ENCODE results near the gene RELL1.
"Not testable (repeated sequence)": the region's sequence is repeated elsewhere in the genome, so short reads cannot be mapped to it uniquely, and the experiment has no call there.

The RELL1 gene

GRCh38 chr4:37693450-37694190 is 7.4 kb upstream of the RELL1 start:
- no peak for DNase-seq (ENCODE audit: low read depth in 2 of 2, low spot score in 1 of 2)

DNA sequence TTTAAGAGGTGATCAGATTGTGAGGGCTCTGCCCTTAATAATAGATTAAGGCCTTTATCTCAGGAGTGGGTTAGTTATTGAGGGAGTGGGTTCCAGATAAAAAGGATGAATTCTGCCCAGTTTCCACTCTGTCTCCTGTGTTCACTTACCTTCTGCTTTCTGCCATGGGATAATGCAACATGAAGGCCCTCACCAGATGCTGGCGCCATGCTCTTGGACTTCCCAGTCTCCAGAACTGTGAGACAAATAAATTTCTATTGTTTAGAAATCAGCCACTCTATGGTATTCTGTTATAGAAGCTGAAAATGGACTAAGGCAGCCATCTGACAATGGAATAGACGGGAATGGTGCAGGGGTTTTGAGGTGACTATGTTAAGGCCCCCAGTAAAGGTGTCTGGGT is 6.9 kb upstream of the RELL1 start:
- DNase-seq (ENCODE audit: low read depth in 2 of 2, low spot score in 1 of 2), result no peak

DNA sequence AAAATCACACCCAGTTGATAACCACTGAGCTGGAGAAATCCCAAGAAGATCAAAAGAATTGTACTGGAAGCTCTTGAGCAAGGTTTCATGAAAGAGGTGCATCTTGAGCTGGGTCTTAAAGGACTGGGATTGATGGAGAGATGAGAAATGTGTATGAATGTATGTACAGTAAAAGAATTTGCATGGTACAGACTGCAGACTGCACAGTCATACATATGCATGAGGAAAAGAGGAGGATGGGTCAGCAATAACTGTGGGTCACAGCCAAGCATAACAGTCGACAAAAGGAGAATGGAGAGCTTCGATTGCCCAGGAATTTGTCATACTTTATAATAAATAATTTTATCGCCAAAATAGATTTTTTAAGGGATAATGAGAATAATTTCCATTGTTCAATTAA is 4.8 kb upstream of the RELL1 start:
- DNase-seq (ENCODE audit: low read depth in 2 of 2, low spot score in 1 of 2), result no peak

DNA sequence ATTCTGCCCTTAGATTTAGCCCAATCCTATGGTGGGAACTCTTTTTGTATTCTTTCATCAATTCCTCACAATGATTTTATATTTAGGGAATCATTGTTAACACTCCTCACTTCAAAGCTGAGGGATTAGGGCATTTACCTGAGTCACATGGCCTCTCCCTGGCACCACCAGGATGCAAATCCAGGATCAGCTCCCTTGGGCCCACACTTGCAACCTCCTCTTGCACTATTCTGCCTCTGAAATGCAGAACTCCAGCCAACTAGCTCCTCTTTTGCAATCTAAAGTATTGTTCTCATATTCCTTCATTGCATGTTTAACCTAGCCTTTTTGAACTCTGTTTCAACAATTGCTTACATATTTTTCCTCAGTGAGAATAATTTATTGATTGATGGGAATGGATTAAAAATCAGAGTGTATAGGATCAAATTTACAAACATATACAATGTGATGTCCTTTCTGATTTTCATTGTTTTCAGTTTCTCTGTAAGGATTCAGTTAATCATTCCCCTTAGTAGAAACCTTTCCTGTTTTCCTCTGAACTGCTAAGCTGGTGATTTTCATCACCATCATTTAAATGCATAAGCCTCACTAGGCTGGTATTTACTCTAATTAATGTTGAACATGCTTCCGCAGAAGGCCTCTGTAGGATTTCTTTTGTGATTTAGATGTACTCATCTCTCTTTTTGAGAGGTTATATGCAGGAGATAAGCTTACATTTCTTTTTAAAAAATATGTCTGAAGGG is 3.3 kb upstream of the RELL1 start:
- no peak for DNase-seq (ENCODE audit: low read depth in 2 of 2, low spot score in 1 of 2)

DNA sequence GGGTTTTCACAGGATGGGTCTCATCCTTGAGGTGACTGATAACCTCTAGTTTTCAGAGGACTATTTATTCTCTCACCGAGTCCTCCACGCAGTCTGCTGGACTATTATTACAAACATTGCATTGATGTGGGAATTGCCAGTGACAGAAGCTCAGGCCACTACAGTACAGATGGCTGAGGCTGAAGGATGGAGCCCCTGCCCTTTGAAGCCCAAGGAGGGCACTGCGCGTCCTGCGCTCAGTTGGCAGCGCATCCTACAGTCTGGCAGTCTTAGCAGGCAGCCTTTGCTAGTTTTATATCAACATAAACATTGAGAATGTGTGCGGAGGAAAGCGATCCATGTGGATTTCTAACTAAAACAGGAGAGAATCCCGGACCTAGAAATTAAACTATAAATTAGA is 1.5 kb upstream of the RELL1 start:
- no peak for DNase-seq (ENCODE audit: low read depth in 2 of 2, low spot score in 1 of 2)

GRCh38 chr4:37687194-37687562 is 1.0 kb upstream of the RELL1 start:
- no peak for DNase-seq (ENCODE audit: low read depth in 2 of 2, low spot score in 1 of 2)

DNA sequence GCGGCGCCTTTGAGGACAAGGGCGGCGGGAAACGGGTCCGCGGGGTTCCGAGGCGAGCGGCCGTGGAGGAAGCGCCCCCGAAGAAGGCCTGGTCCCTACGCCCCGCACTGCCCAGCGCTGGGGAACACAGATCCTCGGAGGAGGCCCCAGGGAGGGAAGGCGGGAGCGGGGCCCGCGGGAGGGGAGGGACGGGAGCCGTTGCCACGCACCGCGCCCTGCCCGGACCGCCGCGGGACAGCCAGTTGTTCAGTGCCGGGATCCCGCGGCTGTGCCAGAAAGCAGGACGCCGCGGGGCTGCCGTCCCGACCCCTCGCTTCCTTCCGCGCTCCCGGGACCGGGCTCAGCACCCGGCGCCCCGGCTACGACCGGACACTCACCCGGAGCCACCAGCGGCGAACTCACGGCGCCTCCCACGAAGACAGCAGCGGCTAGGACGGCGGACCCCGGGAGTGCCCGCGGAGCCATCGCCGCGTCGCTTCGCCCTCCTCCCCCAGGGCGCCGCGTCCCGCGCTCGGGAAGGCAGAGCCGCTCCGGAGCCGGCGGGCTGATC is 278 bp downstream of the RELL1 start:
- DNase-seq (ENCODE audit: low read depth in 2 of 2, low spot score in 1 of 2), result peak; percentile 2 to 13

- DNase-seq (ENCODE audit: low read depth in 2 of 2, low spot score in 1 of 2), result peak in 1 of 2 donors; percentile 5
These were observed 884 bp downstream of the RELL1 start for GRCh38 chr4:37685161-37685822.

GRCh38 chr4:37684154-37684553 is 2.0 kb downstream of the RELL1 start:
- no peak for DNase-seq (ENCODE audit: low read depth in 2 of 2, low spot score in 1 of 2)

DNA sequence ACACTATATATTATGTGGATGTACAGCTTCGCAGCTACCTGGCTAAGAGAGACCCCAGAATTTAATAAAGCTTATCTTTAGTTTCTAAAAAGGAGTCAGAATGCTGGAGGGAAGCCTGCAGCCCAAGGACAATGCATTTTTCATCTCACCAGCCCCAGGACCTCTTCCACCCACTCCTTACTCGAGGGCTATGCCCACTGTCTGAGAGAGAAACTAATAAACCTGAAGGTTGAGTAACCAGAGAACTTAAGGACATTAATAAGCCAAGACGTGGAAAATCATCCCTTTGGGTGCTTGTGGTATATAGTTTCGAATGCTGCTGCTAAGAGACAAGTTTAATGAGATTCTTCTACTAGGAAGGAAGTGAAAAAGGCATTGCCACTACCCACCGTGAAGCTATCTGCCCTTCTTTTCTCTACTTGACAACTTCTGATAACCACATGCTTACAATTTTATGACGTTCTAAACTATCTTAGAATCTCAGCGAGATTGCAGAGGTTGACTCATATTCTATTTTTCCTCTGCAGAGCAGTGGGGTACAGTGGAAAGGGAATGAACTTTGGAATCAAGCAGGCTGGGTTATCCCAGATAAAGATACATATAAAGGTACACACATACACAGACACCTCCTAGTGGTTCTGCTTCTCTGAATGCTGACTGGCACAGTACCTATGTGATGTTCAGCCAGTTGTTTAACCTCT is 3.3 kb downstream of the RELL1 start:
- no peak for DNase-seq (ENCODE audit: low read depth in 2 of 2, low spot score in 1 of 2)

- no peak for DNase-seq (ENCODE audit: low read depth in 2 of 2, low spot score in 1 of 2)
These were observed 6.1 kb downstream of the RELL1 start for GRCh38 chr4:37680089-37680488.

- DNase-seq (ENCODE audit: low read depth in 2 of 2, low spot score in 1 of 2), result no peak
These were observed 6.9 kb downstream of the RELL1 start for GRCh38 chr4:37679301-37679700.

GRCh38 chr4:37678624-37679023 is 7.6 kb downstream of the RELL1 start:
- DNase-seq (ENCODE audit: low read depth in 2 of 2, low spot score in 1 of 2), result no peak

GRCh38 chr4:37675587-37676290 is 10.4 kb downstream of the RELL1 start:
- no peak for DNase-seq (ENCODE audit: low read depth in 2 of 2, low spot score in 1 of 2)

DNA sequence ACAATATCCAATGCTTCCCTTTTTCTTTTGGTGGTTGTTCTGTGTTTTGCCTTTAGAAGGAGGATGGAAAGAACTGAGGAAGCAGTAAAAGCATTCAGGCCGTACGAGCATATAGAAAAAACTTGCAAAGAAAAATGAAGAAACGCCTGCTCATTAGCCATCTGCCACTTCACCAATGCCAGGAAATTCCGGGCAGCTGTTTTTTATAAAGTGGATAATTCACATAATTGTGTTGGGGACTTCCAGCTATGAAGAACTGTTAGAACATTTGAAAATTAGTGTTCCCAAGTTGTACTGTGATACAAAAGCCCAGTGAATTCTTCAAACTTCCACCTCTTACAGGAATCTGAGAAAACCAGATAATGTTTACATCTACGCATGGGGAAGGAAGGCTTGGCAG is 11.7 kb downstream of the RELL1 start:
- DNase-seq (ENCODE audit: low read depth in 2 of 2, low spot score in 1 of 2), result no peak

DNA sequence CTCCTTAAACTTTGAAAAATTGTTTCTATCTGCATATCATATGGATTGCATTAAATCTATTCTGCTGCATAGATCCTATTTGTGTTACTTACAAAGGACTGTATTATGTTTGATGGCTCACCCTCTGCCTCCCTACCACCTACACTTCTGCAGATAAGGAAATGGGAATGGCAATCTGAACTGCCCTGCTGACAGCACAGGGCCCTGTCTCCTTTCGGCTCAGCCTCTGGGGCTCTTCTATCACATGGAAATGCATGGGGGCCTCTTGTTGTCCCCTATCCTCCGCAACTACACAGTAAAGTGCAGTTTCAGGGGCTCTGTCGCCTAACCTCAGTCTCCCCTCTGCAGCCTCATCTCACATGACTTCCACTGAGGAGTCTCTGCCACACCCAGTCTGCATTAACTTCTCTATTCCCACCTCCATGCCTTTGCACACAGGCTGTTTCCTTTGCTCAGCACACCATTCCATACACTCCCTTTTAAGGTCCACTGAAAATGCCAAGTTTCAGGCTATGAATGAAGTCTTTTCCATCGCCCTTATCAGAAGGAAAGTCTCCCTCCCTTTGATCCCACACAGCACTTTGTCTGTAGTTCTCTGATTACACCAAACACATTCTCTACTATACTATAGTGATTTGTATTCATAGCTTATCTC is 12.5 kb downstream of the RELL1 start:
- DNase-seq (ENCODE audit: low read depth in 2 of 2, low spot score in 1 of 2), result no peak

GRCh38 chr4:37671072-37671471 is 15.1 kb downstream of the RELL1 start:
- no peak for DNase-seq (ENCODE audit: low read depth in 2 of 2, low spot score in 1 of 2)

- DNase-seq (ENCODE audit: low read depth in 2 of 2, low spot score in 1 of 2), result no peak
These were observed 15.9 kb downstream of the RELL1 start for GRCh38 chr4:37670249-37670648.

DNA sequence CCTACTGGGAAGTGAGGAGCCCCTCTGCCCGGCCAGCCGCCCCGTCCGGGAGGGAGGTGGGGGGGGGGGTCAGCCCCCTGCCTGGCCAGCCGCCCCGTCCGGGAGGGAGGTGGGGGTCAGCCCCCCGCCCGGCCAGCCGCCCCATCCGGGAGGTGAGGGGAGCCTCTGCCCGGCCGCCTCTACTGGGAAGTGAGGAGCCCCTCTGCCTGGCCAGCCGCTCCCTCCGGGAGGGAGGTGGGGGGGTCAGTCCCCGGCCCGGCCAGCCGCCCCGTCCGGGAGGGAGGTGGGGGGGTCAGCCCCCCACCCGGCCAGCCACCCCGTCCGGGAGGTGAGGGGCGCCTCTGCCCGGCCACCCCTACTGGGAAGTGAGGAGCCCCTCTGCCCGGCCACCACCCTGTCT is 17.1 kb downstream of the RELL1 start:
- DNase-seq (ENCODE audit: low read depth in 2 of 2, low spot score in 1 of 2), result not testable (repeated sequence)

Data from stimulated activated CD8-positive, alpha-beta memory T cell treated with anti-CD3 and anti-CD28 coated beads, Interleukin-4, amount 100 ng/mL, for 1 hour (primary cell).